NK-92 treated with Interleukin-12 subunit alpha and Interleukin-12 subunit beta, amount 100 ng/mL, for 24 hours (cell line): ENCODE data around the gene RXFP2.

ENCODE experiments used
- DNase-seq: peaks from one replicate; lab custom pipeline; 2025; lab: John Stamatoyannopoulos, UW

Gene RXFP2

DNA sequence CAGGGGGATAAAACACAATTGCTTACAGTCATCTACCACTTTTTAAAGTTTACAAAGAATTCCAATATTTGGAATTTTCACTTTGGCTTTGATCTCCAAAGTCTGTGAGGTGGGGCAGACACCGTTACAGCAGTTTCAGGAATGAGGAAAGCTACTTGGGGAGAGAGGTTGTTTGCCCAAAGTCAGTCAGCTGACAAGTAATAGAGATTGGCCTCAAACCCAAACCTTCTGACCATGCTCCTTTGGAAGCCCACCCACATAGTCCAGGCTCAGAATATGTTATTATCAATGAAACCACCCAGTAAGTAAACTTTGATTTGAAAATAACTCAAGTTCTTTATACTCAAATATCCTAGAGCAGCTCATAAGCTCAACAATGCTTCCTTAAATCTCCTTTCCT, 29.0 kb downstream of the RXFP2 start:
- no peak for DNase-seq

- no peak for DNase-seq
Observed at GRCh38 chr13:31769575-31769974, 30.2 kb downstream of the RXFP2 start.

DNA sequence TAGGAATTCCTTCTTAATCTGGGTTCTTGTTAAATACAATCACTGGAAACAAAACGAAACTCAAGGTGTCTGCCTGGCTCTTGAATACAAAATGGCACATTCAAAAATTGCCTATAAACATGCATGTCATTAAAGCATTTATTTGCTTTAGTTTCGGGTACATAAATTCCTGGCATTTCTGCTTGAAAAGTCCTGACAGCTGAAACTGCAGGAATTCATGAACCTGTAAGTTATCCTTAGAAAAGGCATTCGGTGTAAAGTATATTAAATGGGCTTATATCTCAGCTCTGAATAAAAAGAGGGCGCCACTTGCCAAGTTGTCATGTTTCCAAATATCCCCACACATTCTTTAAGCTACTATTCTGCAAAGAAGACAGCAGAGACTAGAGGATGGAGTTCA, 32.9 kb downstream of the RXFP2 start:
- no peak for DNase-seq

GRCh38 chr13:31773538-31773937, 34.2 kb downstream of the RXFP2 start:
- DNase-seq = no peak

DNA sequence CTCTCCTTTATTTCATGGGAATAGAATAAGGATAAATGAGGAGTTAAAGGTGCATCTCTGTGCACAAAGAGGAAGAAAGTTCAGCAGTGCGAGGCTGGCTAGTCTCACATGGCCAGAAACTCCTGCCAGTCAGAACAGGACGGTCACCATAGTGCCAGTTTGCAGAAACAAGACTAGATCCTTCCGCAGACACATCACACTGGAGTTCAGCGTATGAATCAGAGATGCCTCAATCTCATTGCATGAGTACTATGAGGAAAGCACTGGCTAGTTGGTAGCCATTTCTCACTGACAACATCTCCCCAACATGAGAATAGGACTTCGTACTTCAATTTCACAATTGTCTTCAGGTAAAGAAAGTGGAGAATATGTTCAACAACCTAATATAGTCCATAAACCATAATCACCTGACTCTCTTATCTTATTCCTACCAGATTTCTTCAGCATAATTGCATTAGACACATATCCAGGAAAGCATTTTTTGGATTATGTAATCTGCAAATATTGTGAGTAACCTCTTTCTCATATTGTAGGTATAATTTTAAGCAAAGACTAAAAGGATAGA, 34.9 kb downstream of the RXFP2 start:
- DNase-seq = no peak

DNA sequence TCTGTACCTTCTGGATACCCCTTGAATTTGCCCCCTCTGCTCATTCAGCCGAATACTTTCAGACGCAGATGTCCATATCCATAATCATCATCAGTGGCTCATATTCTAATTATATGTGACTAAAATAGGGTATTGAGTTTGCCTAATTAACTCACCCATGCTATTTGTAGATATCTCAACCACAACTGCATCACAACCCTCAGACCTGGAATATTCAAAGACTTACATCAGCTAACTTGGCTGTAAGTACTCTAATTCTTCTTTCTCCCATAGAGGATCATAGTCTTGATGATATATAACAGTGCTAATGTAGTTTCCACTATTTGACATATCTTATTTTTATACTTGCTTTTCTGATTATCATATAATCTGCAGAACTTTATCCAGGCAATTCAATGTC, 35.8 kb downstream of the RXFP2 start:
- DNase-seq = no peak

DNA sequence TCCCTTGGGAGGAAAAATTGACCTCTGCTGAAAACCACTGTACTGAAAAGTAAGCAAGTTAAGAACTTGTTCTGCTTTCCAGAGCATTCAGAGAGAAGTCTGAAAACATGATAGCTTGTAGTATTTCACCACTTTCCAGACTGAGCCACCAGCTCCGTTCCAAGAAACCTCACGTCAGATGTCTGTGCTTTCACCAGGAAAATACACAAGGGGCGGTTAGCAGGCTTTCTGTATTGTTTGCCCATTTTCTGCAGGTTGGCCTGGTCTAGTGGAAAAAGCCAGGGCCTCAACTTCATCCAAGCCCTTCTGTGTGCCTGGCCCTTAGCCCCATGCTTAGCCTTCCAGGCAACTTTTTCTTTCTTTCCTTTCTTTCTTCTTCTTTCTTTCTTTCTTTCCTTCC, 36.4 kb downstream of the RXFP2 start:
- no peak for DNase-seq

- DNase-seq = no peak
Observed at GRCh38 chr13:31781064-31781463, 41.7 kb downstream of the RXFP2 start.

DNA sequence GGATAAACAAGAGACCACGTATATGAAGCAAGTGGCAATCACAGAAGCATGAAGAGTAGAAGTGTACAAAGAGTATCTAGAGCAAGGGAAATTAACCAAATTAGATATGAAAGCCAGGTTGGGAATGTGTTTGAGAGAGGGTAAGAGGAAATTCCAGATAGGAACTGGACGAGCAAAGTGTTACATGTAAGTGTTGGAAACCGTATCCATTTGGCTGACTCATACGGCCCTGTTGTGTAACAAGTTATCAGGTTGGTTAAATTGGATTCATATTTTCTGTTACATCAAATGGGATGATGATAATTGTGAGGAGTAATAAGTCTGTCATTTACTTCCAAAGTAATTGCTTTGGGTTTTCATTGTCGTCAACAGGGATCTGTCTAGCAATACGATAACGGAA, 46.7 kb downstream of the RXFP2 start:
- DNase-seq = no peak

DNA sequence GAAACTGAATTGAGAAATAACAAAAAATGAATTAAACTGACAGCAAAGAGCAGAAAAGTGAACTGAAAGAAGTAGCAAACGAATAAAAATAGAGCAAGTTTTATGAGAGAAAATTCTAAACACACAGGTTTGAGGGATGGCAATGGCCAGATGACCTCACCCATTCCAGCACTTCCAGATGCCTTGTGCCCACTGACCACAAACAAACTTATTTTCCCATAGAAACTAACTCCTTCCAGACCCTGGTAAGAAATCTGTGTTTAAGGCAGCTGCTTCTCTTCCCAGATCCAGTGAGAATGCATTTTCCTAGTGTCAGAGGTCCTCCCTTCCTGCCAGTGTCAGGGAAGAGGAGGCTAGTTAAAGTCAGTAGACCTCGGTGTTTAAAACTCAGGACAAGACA, 51.7 kb downstream of the RXFP2 start:
- DNase-seq = no peak

DNA sequence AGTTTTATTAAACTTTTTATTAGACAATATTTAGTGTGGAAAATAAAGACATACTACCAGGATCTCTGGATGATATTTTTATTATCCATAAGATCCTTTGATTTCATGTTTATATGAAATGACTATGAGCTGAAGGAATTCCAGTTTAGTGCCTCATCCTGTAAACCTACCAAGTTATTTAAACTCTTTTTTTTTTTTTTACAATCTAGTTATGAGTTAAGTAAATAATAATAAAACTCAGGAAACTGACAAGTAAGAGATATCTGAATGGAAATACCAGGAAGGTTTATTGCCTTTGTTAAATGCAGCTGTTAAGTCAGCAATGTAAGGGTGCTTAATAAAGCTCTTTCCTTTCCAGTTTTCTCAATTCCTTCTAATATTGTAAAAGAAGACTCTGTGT, 53.9 kb downstream of the RXFP2 start:
- DNase-seq = no peak

DNA sequence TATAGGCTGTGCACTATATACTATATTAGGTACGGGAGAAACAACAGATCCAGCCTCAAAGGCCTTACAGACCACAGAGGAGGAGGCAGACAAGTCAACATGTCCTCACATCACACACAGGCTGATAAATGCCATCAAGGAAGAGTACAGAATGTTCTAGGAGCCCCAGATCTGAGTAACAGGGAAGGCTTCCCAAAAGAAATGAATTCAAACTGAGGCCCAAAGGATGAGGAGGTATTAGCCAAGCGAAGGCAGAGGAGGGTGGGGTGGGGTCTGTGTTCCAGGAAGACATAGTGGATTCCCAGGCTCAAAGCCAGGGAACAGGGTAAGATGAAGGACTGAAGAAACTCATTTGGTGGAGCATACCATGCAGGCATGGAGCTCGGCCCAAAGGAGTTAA, 55.1 kb downstream of the RXFP2 start:
- no peak for DNase-seq

DNA sequence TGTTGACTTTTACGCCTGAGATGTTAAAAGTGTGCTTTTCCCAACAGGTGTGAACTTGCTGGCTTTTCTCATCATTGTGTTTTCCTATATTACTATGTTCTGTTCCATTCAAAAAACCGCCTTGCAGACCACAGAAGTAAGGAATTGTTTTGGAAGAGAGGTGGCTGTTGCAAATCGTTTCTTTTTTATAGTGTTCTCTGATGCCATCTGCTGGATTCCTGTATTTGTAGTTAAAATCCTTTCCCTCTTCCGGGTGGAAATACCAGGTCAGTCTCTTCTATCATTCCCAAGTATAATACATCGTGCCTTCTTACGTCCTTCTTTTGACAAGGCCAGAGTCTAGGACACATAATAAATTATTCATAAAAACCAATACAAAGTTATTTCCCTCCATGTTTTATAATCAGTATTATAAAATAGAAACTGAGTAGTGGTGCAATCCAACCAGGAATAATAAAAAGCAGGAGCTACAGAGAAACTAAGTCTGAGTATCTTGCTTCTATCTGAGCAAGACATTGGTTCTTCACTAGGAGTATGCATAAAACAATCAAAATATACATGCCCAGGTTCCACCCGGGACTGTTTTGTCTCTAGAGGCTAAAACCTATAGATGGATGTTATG, 57.9 kb downstream of the RXFP2 start:
- no peak for DNase-seq

- DNase-seq = no peak
Observed at GRCh38 chr13:31798189-31798588, 58.9 kb downstream of the RXFP2 start.

DNA sequence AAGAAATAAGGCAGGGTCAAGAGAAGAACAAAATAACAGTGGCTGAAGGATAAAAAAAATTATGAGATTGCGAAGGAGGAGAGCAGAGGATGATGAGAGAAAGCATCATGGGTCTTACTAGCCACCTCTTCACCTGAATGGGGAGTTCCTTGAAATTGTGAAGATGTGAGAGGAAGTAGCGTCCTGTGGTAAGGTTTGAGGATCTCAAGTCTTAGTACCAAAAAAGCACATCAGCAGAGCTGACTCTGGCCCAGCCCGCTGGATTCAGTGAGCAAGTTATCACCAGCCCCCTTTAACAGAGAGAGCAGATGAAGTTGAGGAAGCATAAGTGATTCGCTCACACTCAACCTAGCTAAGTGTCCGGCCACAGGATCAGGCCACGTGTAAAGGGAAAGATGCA, 61.8 kb downstream of the RXFP2 start:
- DNase-seq = no peak

GRCh38 chr13:31803311-31803710, 64.0 kb downstream of the RXFP2 start:
- no peak for DNase-seq

DNA sequence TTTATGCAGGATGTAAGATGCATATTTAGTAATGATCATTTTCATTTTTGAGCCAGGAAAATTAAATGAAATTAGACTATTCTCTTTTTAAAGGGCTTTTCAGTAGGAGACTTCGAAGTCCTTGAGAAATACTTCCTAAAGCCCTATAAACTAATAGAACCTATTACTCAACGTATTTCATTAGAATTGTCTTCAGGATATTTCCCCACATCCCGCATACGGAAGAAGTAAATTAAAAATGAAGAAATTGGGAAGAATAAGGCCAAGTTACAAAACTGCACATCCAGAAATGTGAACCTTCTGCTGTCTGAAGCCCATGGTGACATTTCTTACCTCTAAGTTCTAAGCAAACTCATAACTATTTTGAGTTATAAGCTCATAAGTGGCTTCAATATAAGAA, 66.5 kb downstream of the RXFP2 start:
- DNase-seq = no peak

GRCh38 chr13:31807090-31807541, 67.8 kb downstream of the RXFP2 start:
- peak; percentile 12 for DNase-seq

- DNase-seq = no peak
Observed at GRCh38 chr13:31814536-31814935, 75.2 kb downstream of the RXFP2 start.

GRCh38 chr13:31815361-31816144, 76.2 kb downstream of the RXFP2 start:
- no peak for DNase-seq

GRCh38 chr13:31818236-31818635, 78.9 kb downstream of the RXFP2 start:
- DNase-seq = no peak

DNA sequence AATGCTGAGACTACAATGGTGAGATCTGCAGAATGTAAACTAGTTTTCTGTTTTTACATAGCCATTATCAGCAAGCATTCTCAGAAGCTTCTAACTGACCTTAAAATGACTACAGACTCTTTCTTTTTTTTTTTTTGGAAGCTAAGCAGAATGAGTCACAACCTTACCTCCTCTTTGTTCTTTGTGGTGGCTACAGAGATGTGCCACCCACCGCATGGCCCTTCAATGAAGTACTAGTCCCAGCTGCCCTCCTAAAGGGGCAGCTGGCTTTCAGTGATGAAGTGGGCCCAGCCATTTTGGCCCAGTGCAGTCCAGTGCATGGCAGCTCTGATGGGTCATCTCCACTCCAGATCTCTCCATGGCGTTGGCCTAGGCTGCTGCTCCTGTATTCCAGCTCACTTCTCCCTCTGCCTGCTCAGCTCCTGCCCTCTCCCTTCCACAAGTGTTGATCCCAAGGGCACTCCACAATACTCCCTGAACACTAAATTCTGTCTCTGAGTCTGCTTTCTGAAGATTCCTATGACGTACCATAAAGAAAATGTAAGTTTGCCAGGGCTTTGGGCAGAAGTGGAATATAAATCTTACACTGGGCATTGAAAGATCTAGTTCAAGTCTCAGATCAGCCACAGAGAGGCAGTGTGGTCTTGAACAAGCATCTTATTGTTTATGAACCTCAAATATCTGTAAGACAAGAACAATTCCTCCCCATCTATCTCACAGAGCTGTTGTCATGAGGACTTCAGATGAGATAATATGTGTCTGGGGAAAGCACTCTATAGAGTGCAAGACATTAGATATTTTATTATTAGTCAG, 85.6 kb downstream of the RXFP2 start:
- DNase-seq = no peak

GRCh38 chr13:31826521-31826920, 87.2 kb downstream of the RXFP2 start:
- no peak for DNase-seq
